GM19324 (cell line): ENCODE measurements around the gene KLRC1.
"Not testable (repeated sequence)": the region's sequence is repeated elsewhere in the genome, so short reads cannot be mapped to it uniquely, and the experiment has no call there.

Source experiments
- ATAC-seq: cut with Tn5 transposase; IDR thresholded peaks from one replicate; pipeline ENCODE4 v1.9.1; 2021; ENCODE audit warnings: mild to moderate bottlenecking, moderate library complexity; ENCODE audit not compliant: unreplicated experiment, low FRiP score

Gene KLRC1

GRCh38 chr12:10424260-10424899, 28.8 kb downstream of the KLRC1 start:
- not testable (repeated sequence) for ATAC-seq

- not testable (repeated sequence) for ATAC-seq
Measured at GRCh38 chr12:10422159-10422558, 31.0 kb downstream of the KLRC1 start.

GRCh38 chr12:10420334-10420733, 32.8 kb downstream of the KLRC1 start, which contains the start of gene KLRC3:
TSS of gene KLRC3 (minus strand) at chr12:10420595. CDS start at chr12:10420550, 45 bp downstream.
- ATAC-seq, result not testable (repeated sequence)

DNA sequence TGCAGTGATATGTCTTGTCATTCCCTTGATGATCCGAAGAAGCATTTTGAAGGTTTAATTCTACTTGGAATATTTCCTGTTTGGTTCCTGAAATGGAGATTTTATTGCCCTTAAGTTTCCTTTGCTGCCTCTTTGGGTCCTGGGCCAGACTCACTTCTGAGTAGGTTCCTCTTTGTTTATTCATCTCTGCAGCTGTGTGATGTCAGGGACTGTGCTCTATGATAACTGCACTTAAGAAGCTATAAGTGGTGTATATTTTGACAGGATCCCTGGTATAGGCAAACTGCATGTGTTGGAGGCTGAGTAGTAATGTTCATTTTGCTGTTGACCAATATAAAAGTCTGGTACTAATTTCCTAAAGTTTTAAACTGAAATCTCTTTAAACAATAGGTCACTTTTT, 43.8 kb downstream of the KLRC1 start, which contains the start of gene KLRC4:
KLRC4 (minus strand) TSS at position 366 of the 400 bp plus-strand sequence; CDS start at position 184, 182 bp downstream.
- no peak for ATAC-seq

DNA sequence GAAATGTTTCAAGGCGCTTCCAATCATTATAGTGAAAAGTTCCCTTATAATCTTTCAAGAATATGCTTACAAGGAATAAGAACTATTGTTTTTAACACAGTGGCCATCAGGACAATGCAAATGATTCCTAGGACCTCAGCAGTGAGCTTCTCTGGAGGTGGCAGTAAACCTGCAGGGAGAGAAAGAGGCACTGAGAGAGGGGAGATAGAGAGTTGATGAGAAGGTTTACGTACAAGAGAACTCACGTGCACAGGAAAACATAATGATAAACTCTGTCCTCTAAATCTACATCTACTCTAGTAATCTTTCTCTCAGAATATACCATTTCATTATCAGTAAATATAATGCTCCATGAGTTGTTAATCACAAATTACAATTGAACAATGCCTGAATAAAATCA, 44.3 kb downstream of the KLRC1 start:
- ATAC-seq, result no peak

DNA sequence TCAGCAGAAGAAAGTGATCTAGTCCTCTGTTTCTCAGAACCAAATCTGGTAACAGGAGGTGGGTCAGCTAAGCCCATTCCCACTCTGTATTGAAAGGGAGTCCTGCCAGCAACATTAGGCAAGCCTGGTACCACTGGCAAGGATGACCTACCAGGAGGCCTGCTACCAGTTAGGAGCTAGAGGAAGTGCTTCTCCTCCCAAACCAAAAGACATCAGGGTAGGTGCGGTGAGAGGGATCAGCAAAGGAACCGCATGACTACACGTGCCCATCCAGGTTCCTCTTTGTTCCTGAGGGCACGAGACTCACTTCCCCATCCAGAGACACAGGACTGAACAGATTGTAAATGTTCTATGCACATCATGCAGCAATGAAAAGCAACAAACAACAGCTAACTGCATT, 46.5 kb downstream of the KLRC1 start:
- ATAC-seq, result no peak

DNA sequence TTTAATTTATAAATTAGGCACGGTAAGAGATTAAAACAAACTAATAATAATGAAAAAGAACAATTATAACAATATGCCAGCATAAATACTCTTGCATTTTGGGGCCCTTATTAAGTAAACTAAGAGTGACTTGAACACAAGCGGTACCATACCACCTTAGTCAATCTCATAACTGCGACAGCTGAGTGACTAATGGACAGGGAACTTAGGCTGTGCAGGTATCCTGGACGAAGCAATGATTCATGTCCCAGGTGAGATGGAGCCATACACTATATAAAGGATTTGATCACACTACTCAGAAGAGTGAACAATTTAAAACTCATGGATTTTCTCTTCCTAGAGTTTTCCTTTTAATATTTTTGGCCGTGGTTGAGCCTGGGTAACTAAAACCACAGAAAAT, 47.9 kb downstream of the KLRC1 start:
- ATAC-seq, result no peak

GRCh38 chr12:10404798-10405197, 48.4 kb downstream of the KLRC1 start:
- no peak for ATAC-seq

DNA sequence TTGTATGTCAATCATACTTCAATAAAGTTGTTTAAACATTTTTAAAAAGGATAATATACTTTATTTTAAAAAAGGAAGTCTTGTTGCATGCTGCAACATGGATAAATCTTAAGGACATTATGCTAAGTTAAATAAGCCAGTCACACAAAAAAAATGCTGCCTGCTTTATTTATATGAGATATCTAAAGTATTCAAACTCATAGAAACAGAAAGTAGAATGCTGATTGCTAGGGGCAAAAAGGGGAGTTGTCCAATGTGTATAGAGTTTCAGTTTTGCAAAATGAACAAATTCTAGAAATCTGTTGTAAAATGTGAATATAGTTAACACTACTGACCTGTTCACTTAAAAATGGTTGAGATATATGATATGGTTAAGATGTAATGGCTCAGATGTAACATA, 52.3 kb downstream of the KLRC1 start:
- no peak for ATAC-seq

GRCh38 chr12:10398168-10398567, 55.0 kb downstream of the KLRC1 start:
- ATAC-seq, result no peak

GRCh38 chr12:10397296-10397695, 55.9 kb downstream of the KLRC1 start:
- no peak for ATAC-seq

GRCh38 chr12:10396176-10396575, 57.0 kb downstream of the KLRC1 start:
- ATAC-seq, result not testable (repeated sequence)
